Keratinocyte (primary cell): ENCODE data around the gene FXYD2. TPM values are rescaled to one million over a fixed set of nuclear protein-coding genes. Genes with fewer than 3 reads are reported as not detected.

Experiments
- DNase-seq: peaks from one replicate; pipeline ENCODE4 v3.0.0-alpha.2; 2011; ENCODE audit warnings: low read depth, missing footprints, low spot score
- FAIRE-seq: peaks from 2 replicates; lab custom pipeline; 2011; peaks lifted over from hg19 to GRCh38; lab: Jason Lieb, UNC
- H2AFZ ChIP-seq: 2 replicates; pipeline ENCODE4 v1.6.0; 2012; ENCODE audit warnings: low read length, control low read depth, inconsistent platforms; ENCODE audit not compliant: control insufficient read depth
- H3K27ac ChIP-seq: 2 replicates; pipeline ENCODE4 v1.5.1; 2011; ENCODE audit warnings: low read length; ENCODE audit not compliant: control insufficient read depth, insufficient read depth
- H3K27me3 ChIP-seq: 3 replicates; pipeline ENCODE4 v1.6.0; 2011; ENCODE audit warnings: low read length; ENCODE audit not compliant: control insufficient read depth, insufficient read depth; ENCODE audit errors: extremely low read depth
- H3K36me3 ChIP-seq, 2 experiments: 2 replicates in 1 of 2; 3 replicates in 1 of 2; pipeline ENCODE4 v1.5.1; 2011; ENCODE audit warnings: low read length in 2 of 2, mild to moderate bottlenecking in 1 of 2; ENCODE audit not compliant: control insufficient read depth in 2 of 2, insufficient read depth in 2 of 2; ENCODE audit errors: extremely low read depth in 1 of 2
- H3K4me1 ChIP-seq: 3 replicates; pipeline ENCODE4 v1.5.1; 2011; ENCODE audit warnings: low read length; ENCODE audit not compliant: control insufficient read depth, insufficient read depth; ENCODE audit errors: extremely low read depth
- H3K4me2 ChIP-seq: 3 replicates; pipeline ENCODE4 v1.6.0; 2011; ENCODE audit warnings: low read depth, low read length; ENCODE audit not compliant: control insufficient read depth, insufficient read depth; ENCODE audit errors: extremely low read depth
- H3K4me3 ChIP-seq, 3 experiments: fragments of 200-600 bp in 1 of 3; sonication (generic) in 1 of 3; 2 replicates in 2 of 3; 3 replicates in 1 of 3; pipeline ENCODE4 v1.5.1; 2011 to 2016; ENCODE audit warnings: low read length in 3 of 3, mild to moderate bottlenecking in 3 of 3, control low read depth in 2 of 3, inconsistent platforms in 1 of 3, low read depth in 1 of 3, mixed read lengths in 1 of 3, mixed run types in 1 of 3, moderate library complexity in 1 of 3; ENCODE audit not compliant: control insufficient read depth in 2 of 3, insufficient read depth in 2 of 3; ENCODE audit errors: extremely low read depth in 1 of 3
- H3K79me2 ChIP-seq: 2 replicates; pipeline ENCODE4 v1.6.0; 2012; ENCODE audit warnings: low read length; ENCODE audit not compliant: control insufficient read depth, insufficient read depth
- H3K9ac ChIP-seq: 3 replicates; pipeline ENCODE4 v1.6.0; 2011; ENCODE audit warnings: low read length; ENCODE audit not compliant: control insufficient read depth, insufficient read depth; ENCODE audit errors: extremely low read depth
- H3K9me1 ChIP-seq: 3 replicates; pipeline ENCODE4 v1.6.0; 2011; ENCODE audit warnings: low read length; ENCODE audit not compliant: control insufficient read depth, insufficient read depth; ENCODE audit errors: extremely low read depth
- H3K9me3 ChIP-seq: 2 replicates; pipeline ENCODE4 v1.5.1; 2012; ENCODE audit warnings: low read depth, low read length; ENCODE audit not compliant: control insufficient read depth
- H4K20me1 ChIP-seq: 3 replicates; pipeline ENCODE4 v1.6.0; 2011; ENCODE audit warnings: low read length; ENCODE audit not compliant: control insufficient read depth, insufficient read depth; ENCODE audit errors: extremely low read depth
- EZH2 ChIP-seq: IDR thresholded peaks from one replicate; pipeline ENCODE4 v1.6.1; 2012; ENCODE audit warnings: inconsistent platforms, mild to moderate bottlenecking, low read length, moderate library complexity
- dilution Hi-C: fragments of 300-500 bp; cut with MboI; formaldehyde crosslinking; loops from one replicate; pipeline ENCODE4 v1.7.0; 2020; ENCODE audit warnings: low sequenced_read_pairs; ENCODE audit not compliant: extremely low pct_ligation_motif_present
- polyA plus RNA-seq, 5 experiments: library from polyadenylated mRNA; depleted of rRNA in 3 of 5; stranded (reverse) in 3 of 5; stranded (forward) in 1 of 5; unstranded in 1 of 5; fragments of >200 nt; gene quantifications; 1 replicate in 1 of 5; 2 replicates in 3 of 5; 3 replicates in 1 of 5; pipeline versions ENCODE4 v1.2.1 to v1.2.3, GENCODE V29; 2011 to 2012; ENCODE audit warnings: missing spikeins in 2 of 5, low read depth in 1 of 5, low replicate concordance in 1 of 5
- TF ChIP-seq, protein P1 (sequence below), 3 experiments: IDR thresholded peaks in 1 of 3; conservative IDR thresholded peaks in 1 of 3; optimal IDR thresholded peaks in 1 of 3; 2 replicates in 2 of 3; 3 replicates in 1 of 3; pipeline versions ENCODE3 to v1.5.1; 2011; ENCODE audit warnings: low read length in 3 of 3, mild to moderate bottlenecking in 3 of 3, moderate library complexity in 2 of 3, control low read depth in 1 of 3, inconsistent platforms in 1 of 3; ENCODE audit not compliant: insufficient read depth in 2 of 3; ENCODE audit errors: extremely low read depth in 1 of 3

Gene FXYD2
- polyA plus RNA-seq, 1 donor (not counting 4 experiments of a cell fraction or from before 2014, with no cell fraction given), result not detected

- Histone ChIP-seq H3K27ac (no peak overlapping the region), H3K9ac (no peak overlapping the region), H3K4me3 (no peak overlapping the region)
These were observed 15.1 kb downstream of the FXYD2 start for GRCh38 chr11:117809236-117810055.

DNA sequence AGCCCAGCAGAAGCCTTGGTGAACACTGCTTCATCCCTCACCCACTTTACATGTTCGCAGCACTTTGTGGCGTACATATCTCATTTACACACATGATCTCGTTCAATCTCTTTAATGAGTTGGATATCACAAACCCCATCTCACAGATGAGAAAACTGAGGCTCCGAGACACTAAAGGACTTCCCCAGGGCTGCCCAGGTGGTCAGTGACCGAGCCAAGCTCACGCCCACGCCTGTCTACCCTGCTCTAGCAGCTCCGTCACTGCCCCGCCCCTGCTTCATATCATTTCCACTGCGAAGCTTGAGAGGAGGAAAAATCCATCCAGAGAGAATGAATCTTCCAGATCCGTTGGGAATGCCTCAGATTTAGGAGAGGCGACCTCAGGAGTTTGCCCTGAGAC, 15.8 kb downstream of the FXYD2 start:
- Histone ChIP-seq H3K27ac (no peak overlapping the region), H2AFZ (peak overlapping the region; percentile 5), H3K4me1 (no peaks in the 10 kb centered on the region), H3K9me3 (no peaks in the 10 kb centered on the region), H3K79me2 (no peaks in the 10 kb centered on the region), H4K20me1 (no peaks in the 10 kb centered on the region), H3K36me3 (no peaks in the 10 kb centered on the region), H3K9me1 (no peaks in the 10 kb centered on the region), H3K9ac (no peak overlapping the region), H3K4me2 (peak overlapping the region; percentile 12), H3K4me3 (no peak overlapping the region), H3K27me3 (peaks cover 8% of the 10 kb centered on the region)
- DNase-seq (no peak), FAIRE-seq (no peak)
- dilution Hi-C loops, result loop anchor here (25.0 kb wide), 1 partner anchor 371 kb away; no protein-coding TSS in a partner anchor
- TF ChIP-seq, protein P1, sequence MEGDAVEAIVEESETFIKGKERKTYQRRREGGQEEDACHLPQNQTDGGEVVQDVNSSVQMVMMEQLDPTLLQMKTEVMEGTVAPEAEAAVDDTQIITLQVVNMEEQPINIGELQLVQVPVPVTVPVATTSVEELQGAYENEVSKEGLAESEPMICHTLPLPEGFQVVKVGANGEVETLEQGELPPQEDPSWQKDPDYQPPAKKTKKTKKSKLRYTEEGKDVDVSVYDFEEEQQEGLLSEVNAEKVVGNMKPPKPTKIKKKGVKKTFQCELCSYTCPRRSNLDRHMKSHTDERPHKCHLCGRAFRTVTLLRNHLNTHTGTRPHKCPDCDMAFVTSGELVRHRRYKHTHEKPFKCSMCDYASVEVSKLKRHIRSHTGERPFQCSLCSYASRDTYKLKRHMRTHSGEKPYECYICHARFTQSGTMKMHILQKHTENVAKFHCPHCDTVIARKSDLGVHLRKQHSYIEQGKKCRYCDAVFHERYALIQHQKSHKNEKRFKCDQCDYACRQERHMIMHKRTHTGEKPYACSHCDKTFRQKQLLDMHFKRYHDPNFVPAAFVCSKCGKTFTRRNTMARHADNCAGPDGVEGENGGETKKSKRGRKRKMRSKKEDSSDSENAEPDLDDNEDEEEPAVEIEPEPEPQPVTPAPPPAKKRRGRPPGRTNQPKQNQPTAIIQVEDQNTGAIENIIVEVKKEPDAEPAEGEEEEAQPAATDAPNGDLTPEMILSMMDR (optimal IDR thresholded peaks at IDR 0.05 in 1 of 3, IDR thresholded peaks at IDR 0.05 in 1 of 3, conservative IDR thresholded peaks at IDR 0.05 in 1 of 3; ENCODE audit: extremely low read depth in 1 of 3, insufficient read depth in 2 of 3, low read length in 3 of 3), result no peak
- no peak for TF ChIP-seq EZH2

More at GRCh38 chr11:117809236-117810055, 15.1 kb downstream of the FXYD2 start:
- Histone ChIP-seq H3K4me2 (peak overlapping the region; percentile 12), H4K20me1 (no peaks in the 10 kb centered on the region), H3K4me1 (no peaks in the 10 kb centered on the region), H3K9me1 (no peaks in the 10 kb centered on the region), H3K9me3 (no peaks in the 10 kb centered on the region), H3K36me3 (no peaks in the 10 kb centered on the region), H3K27me3 (peaks cover 8% of the 10 kb centered on the region), H3K79me2 (no peaks in the 10 kb centered on the region), H2AFZ (peak overlapping the region; percentile 8)
- dilution Hi-C loops, result loop anchor here (25.0 kb wide), 1 partner anchor 372 kb away; no protein-coding TSS in a partner anchor
- TF ChIP-seq EZH2, result no peak
- TF ChIP-seq, protein P1 (optimal IDR thresholded peaks at IDR 0.05 in 1 of 3, IDR thresholded peaks at IDR 0.05 in 1 of 3, conservative IDR thresholded peaks at IDR 0.05 in 1 of 3; ENCODE audit: extremely low read depth in 1 of 3, insufficient read depth in 2 of 3, low read length in 3 of 3), result peak; percentile 43 to 88 (median 80)
- DNase-seq (no peak), FAIRE-seq (no peak)
